ENCODE data around the gene TTC39B.

The TTC39B gene

DNA sequence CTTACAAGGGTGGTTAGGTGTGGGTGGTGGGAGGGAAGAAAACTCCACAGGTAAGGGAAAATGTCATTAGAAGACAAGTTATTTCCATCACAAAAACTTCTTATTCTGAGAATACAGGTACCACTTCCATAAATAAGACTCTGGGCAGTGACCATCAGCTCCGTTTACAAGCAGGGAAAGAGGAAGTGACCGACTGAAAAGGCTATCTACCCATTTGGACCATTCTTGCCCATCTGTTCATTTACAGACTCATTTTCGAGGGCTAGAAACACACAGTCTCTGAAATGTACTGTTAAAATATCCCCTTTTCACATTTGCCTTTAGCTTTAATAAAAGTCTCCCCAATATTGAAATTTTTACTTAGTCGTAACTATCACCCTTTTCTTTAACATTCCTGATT lies 79.5 kb downstream of the TTC39B start:
- no peak overlapping the region for H3K4me3 ChIP-seq (ENCODE audit: extremely low read depth, insufficient read depth, low read length, poor library complexity, severe bottlenecking)
- H3K9me3 ChIP-seq (ENCODE audit: control insufficient read depth, low read length), result no peaks in the 10 kb centered on the region
- 87 to 91% methylated on average over 3 to 4 of the region's 4 CpGs for WGBS, 2 experiments (ENCODE audit: insufficient coverage in 2 of 2)
- no peaks in the 10 kb centered on the region for H3K4me1 ChIP-seq (ENCODE audit: control insufficient read depth, insufficient read depth, low read length, poor library complexity, severe bottlenecking)
- H3K27ac ChIP-seq (ENCODE audit: low read depth, low read length, severe bottlenecking), result no peak overlapping the region
- no peaks in the 10 kb centered on the region for H3K36me3 ChIP-seq (ENCODE audit: control insufficient read depth, insufficient read depth, low read length)

- Histone ChIP-seq H3K9me3 (ENCODE audit: control insufficient read depth, low read length) (no peaks in the 10 kb centered on the region), H3K27ac (ENCODE audit: low read depth, low read length, severe bottlenecking) (no peak overlapping the region), H3K4me3 (ENCODE audit: extremely low read depth, insufficient read depth, low read length, poor library complexity, severe bottlenecking) (no peak overlapping the region), H3K4me1 (ENCODE audit: control insufficient read depth, insufficient read depth, low read length, poor library complexity, severe bottlenecking) (no peaks in the 10 kb centered on the region), H3K36me3 (ENCODE audit: control insufficient read depth, insufficient read depth, low read length) (no peaks in the 10 kb centered on the region)
- WGBS, 2 experiments (ENCODE audit: insufficient coverage in 2 of 2), result 81 to 97% methylated on average over 2 to 3 of the region's 7 CpGs
Measured at GRCh38 chr9:15225564-15226126, 81.4 kb downstream of the TTC39B start.

DNA sequence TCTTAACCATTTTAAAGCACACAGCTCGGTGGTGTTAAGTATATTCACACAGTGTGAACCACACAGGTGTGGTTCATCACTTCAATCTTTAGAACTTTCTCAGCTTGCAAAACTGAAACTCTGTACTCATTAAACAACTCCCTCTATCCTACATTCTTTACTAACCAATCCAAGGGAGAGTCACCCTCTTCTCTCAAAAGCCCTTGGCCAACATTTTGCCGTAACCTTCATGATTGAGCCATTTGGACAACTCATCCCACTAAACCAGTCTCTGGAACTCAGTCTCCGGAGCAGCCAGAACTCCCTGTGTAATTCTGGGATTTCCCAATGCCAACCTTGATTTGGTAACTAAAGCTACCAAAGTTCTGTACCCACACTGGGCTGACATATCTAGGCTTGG lies 84.7 kb downstream of the TTC39B start:
- WGBS, 2 experiments (ENCODE audit: insufficient coverage in 2 of 2), result 93 to 94% methylated on average over 3 of the region's 3 CpGs
- no peaks in the 10 kb centered on the region for H3K36me3 ChIP-seq (ENCODE audit: control insufficient read depth, insufficient read depth, low read length)

DNA sequence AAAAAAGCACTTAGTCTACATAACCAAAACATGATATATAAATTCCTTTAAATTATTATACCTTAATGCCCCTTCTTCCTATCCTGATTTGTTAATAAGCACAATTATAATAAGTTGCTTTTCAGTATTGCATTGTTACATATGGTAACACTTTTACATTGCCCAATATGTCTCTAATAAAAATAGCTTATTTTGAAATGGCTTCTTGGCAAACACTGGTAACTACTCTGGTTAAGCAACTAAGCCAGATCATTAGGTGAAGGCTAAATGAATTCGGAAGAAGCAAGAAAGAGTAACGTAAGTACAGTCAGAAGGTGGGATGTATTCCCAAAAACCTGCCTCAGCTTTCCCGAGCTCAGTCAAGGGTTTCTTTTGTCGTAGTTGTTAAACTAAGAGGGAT lies 85.3 kb downstream of the TTC39B start:
- Histone ChIP-seq H3K36me3 (ENCODE audit: control insufficient read depth, insufficient read depth, low read length) (no peaks in the 10 kb centered on the region), H3K27ac (ENCODE audit: low read depth, low read length, severe bottlenecking) (no peak overlapping the region), H3K4me1 (ENCODE audit: control insufficient read depth, insufficient read depth, low read length, poor library complexity, severe bottlenecking) (no peaks in the 10 kb centered on the region), H3K4me3 (ENCODE audit: extremely low read depth, insufficient read depth, low read length, poor library complexity, severe bottlenecking) (no peak overlapping the region), H3K9me3 (ENCODE audit: control insufficient read depth, low read length) (no peaks in the 10 kb centered on the region)
- 96 to 100% methylated on average over 2 to 4 of the region's 4 CpGs for WGBS, 2 experiments (ENCODE audit: insufficient coverage in 2 of 2)

More for the DNA sequence above, 84.7 kb downstream of the TTC39B start:
- no peaks in the 10 kb centered on the region for H3K9me3 ChIP-seq (ENCODE audit: control insufficient read depth, low read length)
- no peaks in the 10 kb centered on the region for H3K4me1 ChIP-seq (ENCODE audit: control insufficient read depth, insufficient read depth, low read length, poor library complexity, severe bottlenecking)
- H3K27ac ChIP-seq (ENCODE audit: low read depth, low read length, severe bottlenecking), result no peak overlapping the region
- no peak overlapping the region for H3K4me3 ChIP-seq (ENCODE audit: extremely low read depth, insufficient read depth, low read length, poor library complexity, severe bottlenecking)

- no peak overlapping the region for H3K27ac ChIP-seq (ENCODE audit: low read depth, low read length, severe bottlenecking)
- H3K36me3 ChIP-seq (ENCODE audit: control insufficient read depth, insufficient read depth, low read length), result no peaks in the 10 kb centered on the region
- no peaks in the 10 kb centered on the region for H3K4me1 ChIP-seq (ENCODE audit: control insufficient read depth, insufficient read depth, low read length, poor library complexity, severe bottlenecking)
- WGBS, 2 experiments (ENCODE audit: insufficient coverage in 2 of 2), result 97 to 100% methylated on average over 5 of the region's 7 CpGs
- H3K9me3 ChIP-seq (ENCODE audit: control insufficient read depth, low read length), result no peaks in the 10 kb centered on the region
- H3K4me3 ChIP-seq (ENCODE audit: extremely low read depth, insufficient read depth, low read length, poor library complexity, severe bottlenecking), result no peak overlapping the region
Measured at GRCh38 chr9:15220658-15221318, 86.2 kb downstream of the TTC39B start.

GRCh38 chr9:15219546-15219945 lies 87.5 kb downstream of the TTC39B start:
- Histone ChIP-seq H3K36me3 (ENCODE audit: control insufficient read depth, insufficient read depth, low read length) (no peaks in the 10 kb centered on the region), H3K27ac (ENCODE audit: low read depth, low read length, severe bottlenecking) (no peak overlapping the region), H3K4me3 (ENCODE audit: extremely low read depth, insufficient read depth, low read length, poor library complexity, severe bottlenecking) (no peak overlapping the region), H3K9me3 (ENCODE audit: control insufficient read depth, low read length) (no peaks in the 10 kb centered on the region), H3K4me1 (ENCODE audit: control insufficient read depth, insufficient read depth, low read length, poor library complexity, severe bottlenecking) (no peaks in the 10 kb centered on the region)
- 90 to 91% methylated on average over 3 of the region's 5 CpGs for WGBS, 2 experiments (ENCODE audit: insufficient coverage in 2 of 2)

DNA sequence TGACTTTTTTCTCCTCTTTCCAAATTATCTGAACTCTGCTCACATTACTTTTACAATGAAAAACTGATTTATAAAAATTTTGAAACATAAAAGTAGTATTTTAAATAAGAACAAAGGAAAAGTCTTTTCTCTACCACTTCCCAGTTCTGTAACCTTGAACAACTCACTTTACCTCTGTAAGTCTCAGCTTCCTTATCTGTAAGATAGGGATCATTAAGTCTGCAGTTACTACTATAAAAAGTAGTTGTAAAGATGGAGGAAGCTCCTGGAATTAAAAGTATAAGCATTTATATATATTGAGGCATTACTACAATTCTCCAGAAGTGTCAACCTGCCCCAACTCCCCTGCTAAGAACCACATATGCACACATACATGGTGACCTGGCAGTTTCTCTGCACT lies 88.0 kb downstream of the TTC39B start:
- no peak overlapping the region for H3K27ac ChIP-seq (ENCODE audit: low read depth, low read length, severe bottlenecking)
- H3K9me3 ChIP-seq (ENCODE audit: control insufficient read depth, low read length), result no peaks in the 10 kb centered on the region
- H3K4me1 ChIP-seq (ENCODE audit: control insufficient read depth, insufficient read depth, low read length, poor library complexity, severe bottlenecking), result no peaks in the 10 kb centered on the region
- no peaks in the 10 kb centered on the region for H3K36me3 ChIP-seq (ENCODE audit: control insufficient read depth, insufficient read depth, low read length)
- H3K4me3 ChIP-seq (ENCODE audit: extremely low read depth, insufficient read depth, low read length, poor library complexity, severe bottlenecking), result no peak overlapping the region

GRCh38 chr9:15213249-15213648 lies 93.8 kb downstream of the TTC39B start:
- no peak overlapping the region for H3K27ac ChIP-seq (ENCODE audit: low read depth, low read length, severe bottlenecking)
- no peaks in the 10 kb centered on the region for H3K4me1 ChIP-seq (ENCODE audit: control insufficient read depth, insufficient read depth, low read length, poor library complexity, severe bottlenecking)
- no peaks in the 10 kb centered on the region for H3K9me3 ChIP-seq (ENCODE audit: control insufficient read depth, low read length)
- 88 to 91% methylated on average over 3 of the region's 5 CpGs for WGBS, 2 experiments (ENCODE audit: insufficient coverage in 2 of 2)
- no peak overlapping the region for H3K4me3 ChIP-seq (ENCODE audit: extremely low read depth, insufficient read depth, low read length, poor library complexity, severe bottlenecking)
- no peaks in the 10 kb centered on the region for H3K36me3 ChIP-seq (ENCODE audit: control insufficient read depth, insufficient read depth, low read length)

- WGBS, 2 experiments (ENCODE audit: insufficient coverage in 2 of 2), result 93% methylated on average over 2 of the region's 4 CpGs; no CpG with 5 or more reads in 1 of the 2 experiments
- Histone ChIP-seq H3K4me1 (ENCODE audit: control insufficient read depth, insufficient read depth, low read length, poor library complexity, severe bottlenecking) (no peaks in the 10 kb centered on the region), H3K27ac (ENCODE audit: low read depth, low read length, severe bottlenecking) (no peak overlapping the region), H3K9me3 (ENCODE audit: control insufficient read depth, low read length) (no peaks in the 10 kb centered on the region), H3K4me3 (ENCODE audit: extremely low read depth, insufficient read depth, low read length, poor library complexity, severe bottlenecking) (no peak overlapping the region), H3K36me3 (ENCODE audit: control insufficient read depth, insufficient read depth, low read length) (no peaks in the 10 kb centered on the region)
Measured at GRCh38 chr9:15211815-15212495, 95.1 kb downstream of the TTC39B start.

GRCh38 chr9:15211160-15211814 lies 95.7 kb downstream of the TTC39B start:
- no peak overlapping the region for H3K4me3 ChIP-seq (ENCODE audit: extremely low read depth, insufficient read depth, low read length, poor library complexity, severe bottlenecking)
- H3K4me1 ChIP-seq (ENCODE audit: control insufficient read depth, insufficient read depth, low read length, poor library complexity, severe bottlenecking), result no peaks in the 10 kb centered on the region
- 87 to 89% methylated on average over 4 of the region's 6 CpGs for WGBS, 2 experiments (ENCODE audit: insufficient coverage in 2 of 2)
- no peak overlapping the region for H3K27ac ChIP-seq (ENCODE audit: low read depth, low read length, severe bottlenecking)
- no peaks in the 10 kb centered on the region for H3K9me3 ChIP-seq (ENCODE audit: control insufficient read depth, low read length)
- H3K36me3 ChIP-seq (ENCODE audit: control insufficient read depth, insufficient read depth, low read length), result no peaks in the 10 kb centered on the region

All from mesodermal cell (in vitro differentiated cells).